Lower leg skin (tissue), 3 donors: Measurements from ENCODE around the gene HERPUD2.

Source experiments
- CTCF ChIP-seq, 3 donors: fragments of 450-650 bp; IDR thresholded peaks; one replicate each; pipeline ENCODE4 v1.5.1; 2016; ENCODE audit warnings: antibody characterized with exemption in 3 of 3, mild to moderate bottlenecking in 3 of 3, moderate library complexity in 2 of 3
- POLR2A ChIP-seq, 2 donors: fragments of 450-650 bp; IDR thresholded peaks; one replicate each; pipeline ENCODE4 v1.6.1; 2016 to 2017; ENCODE audit warnings: antibody characterized with exemption in 2 of 2, mild to moderate bottlenecking in 1 of 2, moderate library complexity in 1 of 2

GRCh38 chr7:35699796-35700305 lies 4.9 kb upstream of the HERPUD2 start:
- TF ChIP-seq CTCF (IDR thresholded peaks at IDR 0.05) (no peak), POLR2A (IDR thresholded peaks at IDR 0.05) (no peak)
